22Rv1 (cell line): ENCODE measurements around the gene ADCY2.

Experiments used
- H3K27ac ChIP-seq: fragments of 450-650 bp; 2 replicates; pipeline ENCODE4 v1.5.1; 2017
- ZFX ChIP-seq: fragments of 450-650 bp; IDR thresholded peaks from 2 replicates; pipeline ENCODE4 v1.6.1; 2017; ENCODE audit warnings: antibody characterized with exemption, borderline replicate concordance
- TF ChIP-seq, protein P1 (sequence below): fragments of 450-650 bp; IDR thresholded peaks from 2 replicates; pipeline ENCODE4 v1.5.1; 2017; ENCODE audit warnings: mild to moderate bottlenecking

Gene ADCY2

DNA sequence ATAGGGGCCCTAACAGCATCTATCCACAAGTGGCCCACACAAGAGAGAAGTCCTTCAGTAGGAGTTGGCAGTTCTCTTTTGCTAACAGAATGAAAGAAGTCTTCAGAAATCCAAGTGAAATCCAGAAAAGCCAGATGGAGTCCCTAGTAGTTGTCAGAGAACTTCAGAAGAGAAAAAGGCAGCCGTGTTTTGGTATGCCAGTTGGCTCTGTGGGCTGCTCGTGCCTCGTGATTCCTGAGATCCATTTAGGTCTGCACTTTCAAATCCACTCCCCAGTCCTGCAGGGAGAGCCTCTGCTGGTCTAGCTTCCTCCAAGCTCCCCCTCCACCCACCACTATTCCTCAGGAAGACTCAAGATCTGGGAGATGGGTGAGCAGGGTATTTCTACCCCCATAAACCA, 386.0 kb downstream of the ADCY2 start:
- TF ChIP-seq, protein P1, sequence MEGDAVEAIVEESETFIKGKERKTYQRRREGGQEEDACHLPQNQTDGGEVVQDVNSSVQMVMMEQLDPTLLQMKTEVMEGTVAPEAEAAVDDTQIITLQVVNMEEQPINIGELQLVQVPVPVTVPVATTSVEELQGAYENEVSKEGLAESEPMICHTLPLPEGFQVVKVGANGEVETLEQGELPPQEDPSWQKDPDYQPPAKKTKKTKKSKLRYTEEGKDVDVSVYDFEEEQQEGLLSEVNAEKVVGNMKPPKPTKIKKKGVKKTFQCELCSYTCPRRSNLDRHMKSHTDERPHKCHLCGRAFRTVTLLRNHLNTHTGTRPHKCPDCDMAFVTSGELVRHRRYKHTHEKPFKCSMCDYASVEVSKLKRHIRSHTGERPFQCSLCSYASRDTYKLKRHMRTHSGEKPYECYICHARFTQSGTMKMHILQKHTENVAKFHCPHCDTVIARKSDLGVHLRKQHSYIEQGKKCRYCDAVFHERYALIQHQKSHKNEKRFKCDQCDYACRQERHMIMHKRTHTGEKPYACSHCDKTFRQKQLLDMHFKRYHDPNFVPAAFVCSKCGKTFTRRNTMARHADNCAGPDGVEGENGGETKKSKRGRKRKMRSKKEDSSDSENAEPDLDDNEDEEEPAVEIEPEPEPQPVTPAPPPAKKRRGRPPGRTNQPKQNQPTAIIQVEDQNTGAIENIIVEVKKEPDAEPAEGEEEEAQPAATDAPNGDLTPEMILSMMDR = no peak
- no peak overlapping the region for H3K27ac ChIP-seq

DNA sequence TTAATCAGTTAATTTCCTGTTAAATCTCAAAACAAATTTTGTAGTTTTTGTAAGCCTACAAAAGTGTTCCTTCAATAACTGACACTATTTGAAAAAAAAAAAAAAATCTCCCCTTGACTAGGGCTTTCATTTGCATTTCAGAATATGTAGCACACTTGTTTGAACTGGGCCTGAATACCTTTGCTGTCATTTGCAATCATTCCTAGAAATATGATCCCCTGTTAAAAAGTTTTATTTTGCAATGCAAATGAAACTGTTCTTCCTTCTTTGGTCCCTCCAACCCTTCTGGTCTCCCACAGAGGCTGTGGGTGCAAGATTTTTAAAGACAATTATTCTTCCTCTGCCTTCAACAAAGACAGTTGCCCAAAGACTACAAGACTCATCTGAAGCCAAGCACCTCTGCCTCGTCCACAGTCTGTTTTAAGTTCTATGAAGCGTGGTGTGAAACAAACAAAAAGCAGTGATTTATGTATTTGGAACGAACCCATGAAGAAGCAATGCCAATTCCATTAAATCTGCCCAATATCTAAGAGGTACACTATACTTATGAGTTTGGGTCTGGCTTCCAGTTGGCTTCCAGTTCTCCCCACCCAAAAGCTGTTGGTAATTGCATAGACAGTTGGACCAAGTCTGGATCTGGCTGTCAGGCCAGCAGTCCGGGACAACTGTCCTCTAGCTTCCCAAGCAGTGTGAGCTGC, 388.9 kb downstream of the ADCY2 start:
- TF ChIP-seq, protein P1 = no peak
- TF ChIP-seq ZFX = no peak
- H3K27ac ChIP-seq = no peak overlapping the region

DNA sequence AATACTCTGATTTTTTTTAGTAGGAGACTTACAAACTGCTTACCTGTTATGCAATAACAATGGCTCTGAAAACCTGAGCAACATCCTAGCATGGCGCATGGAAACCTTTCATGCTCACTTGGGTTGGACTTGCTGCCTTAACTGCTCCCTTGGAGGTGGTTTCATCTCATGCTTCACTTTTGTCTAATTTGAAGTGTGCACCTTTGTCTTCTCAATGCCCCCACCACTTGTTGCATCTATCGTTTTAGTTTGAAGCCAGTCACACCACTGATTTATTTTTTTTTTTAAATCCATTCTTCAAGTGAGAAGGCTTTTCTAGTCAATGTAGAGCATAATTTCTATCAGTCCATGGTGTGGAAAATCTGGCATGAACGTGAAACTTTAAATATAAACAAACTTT, 391.8 kb downstream of the ADCY2 start:
- TF ChIP-seq ZFX = no peak
- TF ChIP-seq, protein P1 = no peak
- no peak overlapping the region for H3K27ac ChIP-seq

DNA sequence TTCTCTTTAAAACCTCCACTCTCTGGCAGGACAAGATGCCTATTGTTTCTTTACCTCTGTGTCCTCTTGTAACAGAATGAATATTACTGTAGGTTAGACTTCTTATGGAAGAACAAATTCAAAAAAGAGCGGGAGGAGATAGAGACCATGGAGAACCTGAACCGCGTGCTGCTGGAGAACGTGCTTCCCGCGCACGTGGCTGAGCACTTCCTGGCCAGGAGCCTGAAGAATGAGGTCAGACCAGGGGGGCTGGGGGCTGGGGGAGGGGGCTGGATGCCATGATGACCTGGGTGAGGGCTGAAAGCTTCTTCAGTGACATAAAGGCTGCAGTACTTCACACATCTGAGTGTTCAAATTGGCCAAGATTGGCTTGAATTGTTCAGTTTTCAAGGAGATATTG, 393.6 kb downstream of the ADCY2 start:
- H3K27ac ChIP-seq = no peak overlapping the region
- TF ChIP-seq, protein P1 = no peak
- TF ChIP-seq ZFX = no peak

DNA sequence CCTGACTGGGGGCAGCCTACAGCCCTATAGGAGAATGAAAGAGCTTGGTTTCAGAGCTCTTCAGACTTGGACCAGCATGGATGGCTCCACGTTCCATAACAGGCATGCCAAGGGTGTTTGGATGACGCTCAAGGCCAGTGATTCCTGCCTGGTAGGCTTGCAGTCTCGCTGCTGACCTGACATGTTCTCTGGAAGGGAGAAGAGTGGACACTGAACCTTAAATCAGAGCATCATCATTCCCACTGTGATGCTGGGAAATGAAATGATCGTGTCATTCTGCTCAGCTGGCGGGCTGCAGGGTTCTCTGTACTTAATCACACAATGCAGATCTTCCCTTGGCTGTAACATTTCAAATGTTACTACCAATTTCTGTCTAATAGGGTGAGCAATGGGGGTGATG, 398.0 kb downstream of the ADCY2 start:
- TF ChIP-seq, protein P1 = no peak
- TF ChIP-seq ZFX = no peak
- no peak overlapping the region for H3K27ac ChIP-seq

DNA sequence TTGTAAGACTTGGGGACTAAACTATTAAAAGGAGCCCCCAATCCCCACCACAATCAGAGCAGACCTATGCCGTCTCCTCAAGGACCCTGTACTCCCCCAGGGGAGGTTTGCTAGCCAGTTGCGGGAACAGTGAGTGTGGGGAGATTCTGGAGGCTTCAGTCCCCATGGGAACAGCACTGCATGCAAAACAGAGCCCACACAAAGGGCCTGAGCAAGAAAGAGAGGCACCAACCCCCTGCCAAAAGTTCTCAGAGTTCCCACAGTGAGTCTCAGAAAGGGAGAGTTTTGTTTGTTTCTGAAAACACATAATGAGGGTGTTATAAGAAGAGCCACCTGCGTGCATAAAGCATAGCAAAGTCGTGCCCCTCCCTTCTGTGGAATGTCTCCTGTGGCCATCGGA, 398.4 kb downstream of the ADCY2 start:
- H3K27ac ChIP-seq = no peak overlapping the region
- TF ChIP-seq ZFX = no peak
- TF ChIP-seq, protein P1 = no peak

DNA sequence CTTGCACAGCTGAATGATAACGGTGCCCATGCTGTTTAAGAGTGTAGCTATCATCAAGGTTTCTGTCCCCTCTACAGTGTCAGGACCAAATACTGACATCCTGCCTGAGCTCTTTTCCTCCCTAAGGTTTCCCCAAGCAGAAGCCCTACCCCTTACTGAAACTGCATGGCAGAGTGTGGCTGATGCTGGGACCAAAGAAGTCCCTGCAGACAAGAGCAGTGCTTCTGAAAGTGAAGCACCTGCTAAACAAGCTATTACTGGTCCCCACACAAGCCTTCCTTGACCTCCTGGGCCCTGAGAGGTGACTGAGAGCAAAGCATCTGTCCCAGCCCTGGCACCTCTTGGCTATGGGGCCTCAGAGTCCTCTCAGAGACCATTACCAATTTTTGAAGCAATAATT, 398.9 kb downstream of the ADCY2 start:
- H3K27ac ChIP-seq = no peak overlapping the region
- TF ChIP-seq, protein P1 = no peak
- TF ChIP-seq ZFX = no peak
